Amygdala (tissue), 56 donors: ENCODE measurements around the gene RAB27A.
"Not testable (repeated sequence)": the region's sequence is repeated elsewhere in the genome, so short reads cannot be mapped to it uniquely, and the experiment has no call there.

Experiments used
- DNase-seq, 56 donors: peaks; one replicate each; lab custom pipeline; 2025; lab: John Stamatoyannopoulos, UW

RAB27A gene

GRCh38 chr15:55289746-55290527 lies at the start of gene RAB27A:
TSS of gene RAB27A (minus strand) at chr15:55289813. CDS start at chr15:55234934, 54,879 bp downstream.
- DNase-seq: peak in 17 of 56 donors; percentile 1 to 46 (median 18)

- DNase-seq: no peak
Measured at GRCh38 chr15:55337160-55337559, 47.5 kb upstream of the RAB27A start.

- DNase-seq: no peak
Measured at GRCh38 chr15:55334997-55335396, 45.4 kb upstream of the RAB27A start.

- DNase-seq: no peak
Measured at GRCh38 chr15:55334371-55334770, 44.8 kb upstream of the RAB27A start.

- DNase-seq: no peak
Measured at GRCh38 chr15:55327387-55327786, 37.8 kb upstream of the RAB27A start.

- DNase-seq: no peak
Measured at GRCh38 chr15:55322467-55322866, 32.9 kb upstream of the RAB27A start.

- DNase-seq: no peak
Measured at GRCh38 chr15:55320963-55321362, 31.4 kb upstream of the RAB27A start.

- DNase-seq: no peak
Measured at GRCh38 chr15:55320238-55320550, 30.6 kb upstream of the RAB27A start.

GRCh38 chr15:55319537-55320237 lies 30.1 kb upstream of the RAB27A start:
- DNase-seq: no peak

- DNase-seq: peak; percentile 5 to 86 (median 67)
Measured at GRCh38 chr15:55318588-55319494, 29.2 kb upstream of the RAB27A start, which contains the start of the genes PIGB and PIGBOS1. TSS of gene PIGB (plus strand) at chr15:55319222. CDS start at chr15:55319251, 29 bp downstream. TSS of gene PIGBOS1 (minus strand) at chr15:55319123. CDS start at chr15:55317792, 1,331 bp downstream.

- DNase-seq: not testable (repeated sequence)
Measured at GRCh38 chr15:55302801-55303200, 13.2 kb upstream of the RAB27A start.

- no peak for DNase-seq
Measured at GRCh38 chr15:55297315-55297714, 7.7 kb upstream of the RAB27A start.

GRCh38 chr15:55290528-55291057 lies 980 bp upstream of the RAB27A start:
- peak in 52 of 56 donors; percentile 8 to 80 (median 45) for DNase-seq

- DNase-seq: peak in 5 of 56 donors; percentile 1 to 22 (median 2)
Measured at GRCh38 chr15:55289011-55289745, 435 bp downstream of the RAB27A start.

GRCh38 chr15:55288006-55288717 lies 1.5 kb downstream of the RAB27A start:
- no peak for DNase-seq

GRCh38 chr15:55286442-55287189 lies 3.0 kb downstream of the RAB27A start:
- not testable (repeated sequence) for DNase-seq

- DNase-seq: no peak
Measured at GRCh38 chr15:55284426-55284825, 5.2 kb downstream of the RAB27A start.
